ENCODE data around the gene UBE2A.

Gene UBE2A

DNA sequence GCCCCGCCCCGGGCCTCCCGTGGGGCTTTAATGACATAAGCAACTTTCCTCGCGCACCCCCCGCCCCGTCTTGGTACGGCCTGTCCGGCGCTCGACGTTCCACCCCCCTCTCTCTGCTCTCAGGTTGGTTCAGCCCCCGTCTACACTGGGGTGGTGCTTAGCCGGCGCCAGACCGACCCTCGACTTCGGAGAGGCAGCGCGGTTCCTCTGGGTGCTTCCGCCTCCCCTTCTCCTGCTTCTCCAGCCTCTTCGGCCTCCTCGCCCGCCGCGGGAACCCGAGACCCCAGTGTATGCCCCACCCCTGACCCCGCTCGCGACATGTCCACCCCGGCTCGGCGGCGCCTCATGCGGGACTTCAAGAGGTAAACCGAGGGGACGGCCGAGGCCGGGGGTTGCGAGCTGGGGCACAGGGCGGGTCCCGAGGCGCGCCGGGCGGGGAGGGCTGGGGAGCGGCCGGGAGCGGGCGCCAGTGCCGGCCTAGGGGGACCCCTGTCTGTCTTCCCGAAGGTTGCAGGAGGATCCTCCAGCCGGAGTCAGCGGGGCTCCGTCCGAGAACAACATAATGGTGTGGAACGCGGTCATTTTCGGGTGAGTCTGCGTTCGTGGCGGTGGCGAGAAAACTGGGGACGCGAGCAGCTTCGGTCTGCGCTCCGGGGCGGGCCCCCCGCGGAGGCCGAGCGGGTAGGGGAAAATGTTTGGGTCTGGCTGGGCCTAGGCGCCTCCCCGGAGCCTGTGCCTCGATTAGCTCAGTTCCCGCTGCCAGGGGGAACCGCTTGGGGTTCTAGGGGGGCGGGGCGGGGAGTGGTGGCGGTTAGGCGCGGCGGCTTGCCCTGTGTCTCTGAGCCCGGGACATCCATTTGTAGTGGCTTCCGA, at the start of gene UBE2A:
Gene UBE2A, plus strand, starts transcription at position 170 of the 873 bp plus-strand sequence. Its CDS starts 149 bp downstream, at position 319.
- peak; percentile 83 for TF ChIP-seq POLR2A (IDR thresholded peaks at IDR 0.05; ENCODE audit: low read length)
- no peak for TF ChIP-seq GATA1 (IDR thresholded peaks at IDR 0.05; ENCODE audit: low read depth, low read length)
- peak; percentile 93 to 94 for DNase-seq

DNA sequence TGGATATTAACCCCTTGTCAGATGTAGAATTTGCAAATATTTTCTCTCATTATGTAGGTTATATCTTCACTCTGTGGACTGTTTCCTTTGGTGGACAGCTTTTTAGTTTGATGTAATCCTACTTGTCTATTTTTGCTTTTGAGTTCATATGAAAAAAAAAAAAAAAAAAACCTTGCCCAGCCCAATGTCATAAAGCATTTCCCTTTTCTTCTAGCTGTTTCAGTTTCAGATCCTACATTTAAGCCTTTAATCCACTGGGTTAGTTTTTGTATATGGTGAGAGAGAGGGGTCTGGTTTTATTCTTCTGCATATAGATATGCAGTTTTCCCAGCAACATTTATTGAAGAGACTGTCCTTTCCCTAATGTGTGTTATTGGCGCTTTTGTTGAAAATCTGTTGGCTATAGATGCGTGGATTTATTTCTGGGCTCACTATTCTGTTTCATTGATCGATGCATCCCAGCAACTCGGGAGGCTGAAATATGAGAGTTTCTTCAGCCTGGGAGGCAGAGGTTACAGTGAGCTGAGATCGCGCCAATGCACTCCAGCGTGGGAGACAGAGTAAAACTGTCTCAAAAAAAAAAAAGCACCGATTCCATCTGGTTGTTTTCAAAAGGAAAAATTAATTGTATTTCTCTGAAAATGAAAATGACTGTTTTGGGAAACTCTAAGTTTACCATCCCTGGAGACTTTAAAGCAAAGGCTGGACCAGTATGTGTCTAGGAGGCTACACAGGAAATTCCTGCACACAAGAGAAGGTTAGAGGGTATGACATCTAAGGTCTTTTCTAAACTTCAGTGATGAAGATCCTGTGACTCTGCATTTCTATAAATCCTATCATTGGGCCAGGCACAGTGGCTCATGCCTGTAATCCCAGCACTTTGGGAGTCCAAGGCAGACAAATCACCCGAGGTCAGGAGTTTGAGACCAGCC, 44.8 kb upstream of the UBE2A start:
- no peak for DNase-seq
- TF ChIP-seq GATA1 (IDR thresholded peaks at IDR 0.05; ENCODE audit: low read depth, low read length), result no peak
- TF ChIP-seq POLR2A (IDR thresholded peaks at IDR 0.05; ENCODE audit: low read length), result no peak

DNA sequence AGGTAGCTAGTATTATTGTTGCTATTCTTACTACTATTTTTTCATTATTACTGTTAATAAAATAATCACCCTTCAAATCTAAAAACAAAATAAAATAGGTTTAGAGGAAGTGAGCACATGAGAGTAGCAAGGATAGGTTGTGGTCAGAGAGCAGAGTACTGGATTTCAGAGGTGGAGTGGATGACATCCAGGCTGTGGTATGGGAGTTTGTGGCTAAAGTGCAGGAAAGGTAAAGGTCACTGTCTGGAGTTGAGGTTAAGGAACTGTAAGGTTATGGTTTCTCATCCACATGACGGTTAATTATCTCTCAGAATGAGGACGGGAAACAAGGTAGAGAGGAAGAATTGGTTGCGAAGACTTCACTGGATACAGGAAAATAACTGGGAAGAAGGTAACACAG, 36.9 kb upstream of the UBE2A start:
- TF ChIP-seq GATA1 (IDR thresholded peaks at IDR 0.05; ENCODE audit: low read depth, low read length) (no peak), POLR2A (IDR thresholded peaks at IDR 0.05; ENCODE audit: low read length) (no peak)
- no peak for DNase-seq

DNA sequence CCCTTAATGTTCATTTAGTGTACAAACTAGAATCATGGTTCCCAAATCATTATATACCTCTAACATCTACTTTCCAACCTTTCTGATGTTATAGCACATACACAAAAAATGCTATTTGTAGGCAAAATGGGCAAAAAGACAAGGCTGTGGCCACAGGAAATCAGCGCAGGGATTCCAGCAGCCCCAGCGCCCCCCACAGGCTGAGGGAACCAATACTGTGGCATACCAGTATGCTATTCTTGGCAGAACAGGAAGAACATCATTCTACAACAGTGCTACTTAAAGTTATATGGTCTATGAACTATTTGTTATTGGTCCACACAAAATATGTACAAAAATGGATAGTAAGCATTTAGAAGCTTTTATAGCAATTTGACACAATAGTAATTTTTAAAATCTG, 34.5 kb upstream of the UBE2A start:
- TF ChIP-seq GATA1 (IDR thresholded peaks at IDR 0.05; ENCODE audit: low read depth, low read length) (no peak), POLR2A (IDR thresholded peaks at IDR 0.05; ENCODE audit: low read length) (no peak)
- DNase-seq, result peak in 1 of 2 experiments; percentile 0

DNA sequence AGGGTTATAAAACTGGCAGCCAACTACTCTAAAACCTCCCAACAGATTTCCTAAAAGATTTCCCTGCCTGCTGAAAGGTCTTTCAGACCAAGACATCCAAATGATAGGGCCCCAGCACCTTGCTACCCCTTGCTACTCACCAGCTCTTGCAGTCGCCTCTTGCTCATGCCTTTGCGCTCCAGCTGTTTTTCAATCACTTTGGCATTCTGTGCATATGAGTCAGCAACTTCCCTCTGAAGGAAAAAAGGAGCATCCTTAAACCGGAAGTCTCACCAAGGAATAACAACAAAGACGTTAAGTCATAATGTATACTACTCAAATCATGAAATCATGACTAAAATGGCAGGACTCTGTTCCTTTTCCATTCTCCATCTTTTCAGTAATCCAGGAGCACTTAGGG, 33.2 kb upstream of the UBE2A start:
- no peak for TF ChIP-seq GATA1 (IDR thresholded peaks at IDR 0.05; ENCODE audit: low read depth, low read length)
- no peak for TF ChIP-seq POLR2A (IDR thresholded peaks at IDR 0.05; ENCODE audit: low read length)
- no peak for DNase-seq

DNA sequence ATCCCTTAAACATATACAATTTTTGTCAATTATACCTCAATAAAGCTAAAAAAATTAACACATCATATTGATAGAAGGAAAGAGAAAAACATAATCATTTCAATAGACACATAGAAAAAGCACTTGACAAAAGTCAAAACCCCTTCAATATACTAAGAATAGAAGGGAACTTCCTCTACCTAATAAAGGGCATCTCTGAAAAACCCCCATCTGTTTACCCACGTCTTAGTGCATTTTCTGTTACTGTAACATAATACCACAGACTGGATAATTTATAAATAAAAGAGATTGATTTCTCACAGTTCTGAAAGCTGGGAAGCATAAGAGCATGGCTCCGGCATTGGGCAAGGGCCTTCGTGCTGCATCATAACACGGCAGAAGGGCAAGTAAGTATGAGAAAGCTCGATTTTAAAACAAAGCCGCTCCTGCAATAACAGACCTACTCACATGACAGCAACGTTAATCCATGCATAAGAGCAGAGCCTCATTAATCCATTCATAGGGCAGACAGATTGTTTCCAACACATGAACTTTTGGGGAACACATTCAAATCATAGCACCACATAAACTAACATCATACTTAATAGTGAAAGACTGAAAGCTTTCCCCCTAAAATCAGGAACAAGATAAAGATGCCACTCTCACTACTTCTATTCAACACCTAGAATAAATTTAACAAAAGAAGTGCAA, 24.9 kb upstream of the UBE2A start:
- no peak for TF ChIP-seq POLR2A (IDR thresholded peaks at IDR 0.05; ENCODE audit: low read length)
- TF ChIP-seq GATA1 (IDR thresholded peaks at IDR 0.05; ENCODE audit: low read depth, low read length), result no peak
- no peak for DNase-seq

DNA sequence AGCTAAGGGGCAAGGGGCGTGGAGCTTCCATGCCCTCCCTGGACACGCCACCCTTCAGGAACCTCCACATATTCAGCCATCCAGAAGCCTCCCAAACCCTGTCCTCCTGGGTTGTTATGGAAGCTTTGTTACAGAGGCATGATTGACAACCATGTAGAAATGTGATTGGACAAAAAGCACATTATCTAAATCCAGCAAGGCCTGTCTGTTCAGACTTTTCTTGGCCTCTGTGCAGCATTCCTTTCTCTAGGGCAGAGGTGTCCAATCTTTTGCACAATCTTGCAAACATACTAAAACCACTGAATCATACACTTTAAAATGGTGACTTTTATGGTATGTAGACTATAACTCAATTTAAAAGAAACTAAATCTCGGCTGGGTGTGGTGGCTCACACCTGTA, 21.9 kb upstream of the UBE2A start:
- TF ChIP-seq GATA1 (IDR thresholded peaks at IDR 0.05; ENCODE audit: low read depth, low read length) (no peak), POLR2A (IDR thresholded peaks at IDR 0.05; ENCODE audit: low read length) (no peak)
- no peak for DNase-seq

DNA sequence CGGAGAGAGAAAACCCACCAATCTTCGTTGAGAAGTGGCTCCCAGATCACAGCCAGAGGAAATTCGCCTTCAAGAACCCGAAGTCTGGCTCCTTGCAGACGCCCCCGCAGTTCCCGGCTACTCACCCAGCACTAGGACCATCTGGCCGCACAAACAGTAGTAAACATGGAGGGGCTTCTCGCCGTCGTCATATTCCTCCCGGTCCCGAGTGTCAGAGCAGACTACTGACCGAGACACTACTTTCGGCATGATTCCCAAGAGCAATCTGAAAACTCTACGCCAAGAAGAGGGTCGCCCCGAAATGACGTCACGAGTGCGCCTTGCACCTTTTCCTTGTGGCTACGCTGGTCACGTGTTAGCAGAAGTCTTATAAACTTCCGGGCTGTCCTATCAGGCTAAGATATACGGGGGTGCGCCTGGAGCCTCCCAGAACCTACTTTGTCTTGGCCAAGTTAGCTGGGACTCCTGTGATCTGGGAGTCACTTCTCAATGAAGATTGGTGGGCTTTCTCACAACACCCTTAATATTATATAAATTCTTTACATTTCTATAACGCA, 9.2 kb upstream of the UBE2A start, which contains the start of gene STEEP1:
Gene STEEP1, minus strand, starts transcription at position 303 of the 557 bp plus-strand sequence. Its CDS starts 54 bp downstream, at position 249.
- DNase-seq, result peak; percentile 94 to 95

DNA sequence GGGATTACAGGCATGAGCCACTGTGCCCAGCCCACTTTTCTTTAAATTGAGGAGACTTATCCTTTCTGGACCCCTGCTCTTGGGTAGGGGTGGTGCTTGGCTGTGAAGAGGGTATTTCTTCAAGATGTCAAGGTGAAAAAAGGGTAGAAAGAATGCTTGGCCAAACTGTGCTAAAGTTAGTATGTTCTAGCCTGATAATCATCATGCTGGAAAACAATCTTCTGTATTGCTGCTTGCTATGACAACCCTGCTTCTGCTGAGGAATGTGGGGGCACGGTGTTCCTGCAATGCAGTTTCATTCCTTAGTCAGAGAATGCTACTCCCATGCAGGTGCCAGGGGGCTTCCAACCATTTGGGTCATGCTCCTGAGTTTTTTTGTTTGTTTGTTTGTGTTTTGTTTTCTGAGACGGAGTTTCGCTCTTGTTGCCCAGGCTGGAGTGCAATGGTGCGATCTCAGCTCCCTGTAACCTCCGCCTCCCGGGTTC, 4.0 kb upstream of the UBE2A start:
- TF ChIP-seq POLR2A (IDR thresholded peaks at IDR 0.05; ENCODE audit: low read length) (no peak), GATA1 (IDR thresholded peaks at IDR 0.05; ENCODE audit: low read depth, low read length) (no peak)
- DNase-seq, result no peak

More for the DNA sequence above, 9.2 kb upstream of the UBE2A start, which contains the start of gene STEEP1:
- TF ChIP-seq POLR2A (IDR thresholded peaks at IDR 0.05; ENCODE audit: low read length), result peak; percentile 63
- TF ChIP-seq GATA1 (IDR thresholded peaks at IDR 0.05; ENCODE audit: low read depth, low read length), result no peak

DNA sequence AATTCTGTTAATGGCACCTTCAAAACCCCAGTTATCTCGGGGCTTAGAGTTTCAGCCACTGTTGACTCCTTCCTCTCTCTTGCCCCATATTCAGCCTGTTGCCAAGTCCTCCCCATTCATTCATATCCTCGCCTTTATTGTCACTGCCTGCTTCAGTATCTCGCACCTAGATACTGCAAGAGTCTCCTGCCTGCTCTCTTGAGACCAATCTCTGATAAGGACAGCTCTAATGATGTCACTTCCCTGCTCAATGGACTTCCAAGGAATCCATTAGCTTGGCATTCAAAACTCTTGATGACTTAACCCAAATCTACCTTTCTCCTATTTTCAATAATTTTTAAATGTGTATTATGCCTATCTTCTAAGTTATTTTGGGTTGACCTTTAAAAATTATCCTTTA, 1.1 kb upstream of the UBE2A start:
- TF ChIP-seq POLR2A (IDR thresholded peaks at IDR 0.05; ENCODE audit: low read length) (no peak), GATA1 (IDR thresholded peaks at IDR 0.05; ENCODE audit: low read depth, low read length) (no peak)

DNA sequence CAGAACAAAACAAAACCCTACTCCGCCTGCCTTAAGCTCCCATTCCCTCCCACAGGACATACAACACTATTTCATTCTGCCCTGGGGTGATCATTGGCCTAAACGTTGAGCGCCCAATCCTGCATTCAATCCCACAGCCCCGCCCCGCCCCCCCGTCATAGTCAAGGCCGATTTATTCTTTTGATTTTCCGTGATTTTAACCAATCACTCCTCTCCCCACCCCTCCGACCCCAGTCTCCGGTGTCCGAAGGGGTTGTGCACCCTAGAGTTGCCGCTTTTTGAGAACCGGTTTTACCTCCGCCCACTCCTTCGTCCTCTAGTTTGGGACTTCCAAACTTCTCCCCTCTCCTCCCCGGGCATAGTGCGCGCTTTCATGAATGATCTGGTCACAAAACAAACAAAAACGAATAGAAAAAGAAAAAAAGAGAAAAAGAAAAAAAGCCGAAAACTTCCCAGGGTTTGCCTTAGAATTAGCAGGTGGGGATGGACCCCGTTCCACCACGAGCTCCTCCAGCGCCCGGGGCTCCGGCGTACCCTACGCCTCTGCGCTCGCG, 446 bp upstream of the UBE2A start:
- no peak for DNase-seq
- TF ChIP-seq POLR2A (IDR thresholded peaks at IDR 0.05; ENCODE audit: low read length) (no peak), GATA1 (IDR thresholded peaks at IDR 0.05; ENCODE audit: low read depth, low read length) (no peak)

More for the DNA sequence above, 1.1 kb upstream of the UBE2A start:
- DNase-seq, result peak; percentile 0 to 11

DNA sequence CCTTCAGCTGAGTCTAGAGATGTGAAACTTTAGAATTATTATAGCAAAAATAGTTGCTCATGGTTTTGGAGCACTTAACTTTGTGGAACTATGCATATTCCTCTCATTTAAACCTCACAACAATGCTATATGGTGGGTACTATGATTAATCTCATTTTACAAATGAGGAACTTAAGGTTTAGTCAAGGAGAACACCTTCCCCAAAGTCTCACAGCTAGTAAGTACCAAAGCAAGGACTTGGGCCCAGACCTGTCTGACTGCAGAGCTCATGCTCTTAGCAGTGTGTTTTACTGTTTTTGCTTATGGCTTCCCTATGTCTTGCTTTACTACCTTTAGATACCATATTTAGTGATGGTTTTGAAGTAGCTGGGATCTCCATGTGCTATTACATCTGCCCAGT, 5.1 kb downstream of the UBE2A start:
- TF ChIP-seq POLR2A (IDR thresholded peaks at IDR 0.05; ENCODE audit: low read length) (no peak), GATA1 (IDR thresholded peaks at IDR 0.05; ENCODE audit: low read depth, low read length) (no peak)
- no peak for DNase-seq

Data from erythroblast (primary cell).